GM03348 (cell line): ENCODE results near the gene NACC2.
"Not testable (repeated sequence)": the region's sequence is repeated elsewhere in the genome, so short reads cannot be mapped to it uniquely, and the experiment has no call there.

Source experiments
- DNase-seq: peaks from one replicate; pipeline ENCODE4 v3.0.0; 2012; ENCODE audit warnings: low spot score

Gene NACC2

GRCh38 chr9:136044971-136045594, 50.0 kb downstream of the NACC2 start:
- peak; percentile 4 for DNase-seq

DNA sequence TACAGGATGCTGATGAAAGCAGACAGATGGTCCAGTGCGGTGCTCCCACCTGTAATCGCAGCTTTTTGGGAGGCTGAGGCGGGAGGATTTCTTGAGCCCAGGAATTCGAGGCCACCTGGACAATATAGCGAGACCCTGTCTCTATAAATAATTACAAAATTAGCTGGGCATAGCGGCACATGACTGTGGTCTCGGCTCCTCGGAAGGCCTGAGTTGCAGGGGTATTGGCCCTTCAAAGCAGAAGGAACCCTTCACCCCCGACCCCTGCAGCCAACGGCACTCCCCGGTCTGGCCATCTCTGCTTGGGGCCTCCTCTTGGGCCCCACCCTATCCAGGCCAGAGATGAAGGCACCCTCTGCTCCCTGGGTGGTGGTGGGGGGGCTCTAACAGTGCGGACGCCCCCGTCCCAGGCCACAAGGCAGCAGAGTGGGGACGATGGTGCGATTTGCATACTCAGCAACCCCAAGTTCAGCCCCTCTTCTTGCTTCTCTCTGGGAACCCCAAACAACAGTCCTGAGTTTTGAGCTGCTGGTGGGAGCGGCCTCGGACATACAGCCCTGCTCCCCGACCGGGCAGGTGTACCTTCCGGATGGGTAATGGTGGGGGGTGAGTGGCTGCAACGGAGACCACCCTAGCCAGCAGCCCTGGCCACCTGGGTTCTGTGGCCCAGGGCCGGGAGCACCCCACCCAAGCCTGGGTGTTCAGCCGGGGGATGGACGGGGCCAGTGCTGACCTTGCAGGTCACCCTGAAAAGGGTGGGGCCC, 50.7 kb downstream of the NACC2 start:
- DNase-seq: no peak

DNA sequence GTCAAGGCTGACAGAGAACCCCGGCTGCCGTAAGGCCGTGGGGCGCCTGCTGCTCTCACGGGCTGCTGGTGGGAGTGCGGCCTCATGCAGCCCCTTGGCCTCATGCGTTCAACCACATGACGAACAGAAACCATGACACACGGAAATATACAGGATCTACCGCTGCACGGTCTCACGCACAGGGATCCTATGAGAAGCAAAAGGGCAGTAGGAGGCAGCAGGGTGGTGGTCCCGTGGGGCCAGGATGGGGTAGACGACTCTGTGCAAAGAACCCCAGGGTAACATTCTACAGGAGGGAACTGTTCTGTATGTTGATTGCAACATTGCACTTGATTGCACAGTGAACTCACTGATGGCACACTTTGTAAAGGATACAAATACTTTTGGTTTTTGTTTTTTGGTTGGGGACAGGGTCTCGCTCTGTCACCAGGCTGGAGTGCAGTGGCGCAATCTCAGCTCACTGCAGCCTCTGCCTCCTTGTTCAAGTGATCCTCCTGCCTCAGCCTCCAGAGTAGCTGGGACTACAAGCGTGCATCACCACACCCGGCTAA, 51.6 kb downstream of the NACC2 start:
- DNase-seq: no peak

DNA sequence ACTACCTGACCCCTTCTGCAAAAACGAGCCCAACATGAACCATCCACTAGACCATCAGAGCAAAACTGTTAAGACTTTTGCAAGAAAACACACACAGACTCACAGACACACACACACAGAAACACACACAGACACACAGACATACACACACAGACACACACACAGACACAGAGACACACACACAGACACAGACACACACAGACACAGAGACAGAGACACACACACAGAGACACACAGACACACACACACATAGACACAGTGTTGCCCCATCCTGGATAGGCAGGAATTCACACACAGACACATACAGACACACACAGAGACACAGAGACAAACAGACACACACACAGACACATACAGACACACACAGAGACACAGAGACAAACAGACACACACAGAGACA, 52.5 kb downstream of the NACC2 start:
- DNase-seq: no peak

- not testable (repeated sequence) for DNase-seq
These were observed 54.2 kb downstream of the NACC2 start for GRCh38 chr9:136040848-136041247.

GRCh38 chr9:136039488-136039887, 55.6 kb downstream of the NACC2 start:
- no peak for DNase-seq

DNA sequence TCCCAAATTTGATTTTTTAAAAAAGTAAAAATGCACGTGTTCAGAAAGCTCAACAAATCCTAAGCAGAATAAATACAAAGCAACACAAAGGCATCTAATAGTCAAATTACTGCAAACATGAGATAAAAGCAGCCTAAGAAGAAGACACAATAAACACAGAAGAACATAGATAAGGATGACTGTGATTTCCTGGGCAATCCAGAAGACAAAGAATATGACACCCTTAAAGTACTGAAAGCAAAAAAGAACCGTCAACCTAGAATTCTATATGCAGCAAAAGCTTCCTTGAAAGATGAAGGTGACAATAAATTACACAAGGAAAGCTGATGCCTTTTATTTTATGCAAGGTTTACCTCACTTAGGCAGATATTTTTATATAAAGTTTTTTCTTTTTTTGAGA, 58.2 kb downstream of the NACC2 start:
- DNase-seq: no peak

DNA sequence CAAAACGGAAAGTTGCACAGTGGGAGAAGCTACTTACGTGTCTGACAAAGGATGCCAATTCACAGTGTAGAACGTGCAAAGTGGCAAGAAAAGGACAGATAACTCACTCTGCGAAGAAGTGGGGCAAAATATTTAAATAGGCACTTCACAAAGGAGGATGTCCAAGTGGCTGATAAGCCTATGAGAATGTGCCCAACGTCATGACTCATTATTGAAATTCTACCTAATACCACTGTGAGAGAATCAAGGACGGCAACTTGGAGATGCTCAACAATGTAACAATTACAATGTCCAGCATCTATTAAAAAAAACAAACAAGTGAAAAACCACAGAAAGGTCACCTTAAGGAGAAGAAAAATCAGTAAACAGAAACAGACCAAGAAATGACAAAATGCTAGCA, 59.0 kb downstream of the NACC2 start:
- no peak for DNase-seq

DNA sequence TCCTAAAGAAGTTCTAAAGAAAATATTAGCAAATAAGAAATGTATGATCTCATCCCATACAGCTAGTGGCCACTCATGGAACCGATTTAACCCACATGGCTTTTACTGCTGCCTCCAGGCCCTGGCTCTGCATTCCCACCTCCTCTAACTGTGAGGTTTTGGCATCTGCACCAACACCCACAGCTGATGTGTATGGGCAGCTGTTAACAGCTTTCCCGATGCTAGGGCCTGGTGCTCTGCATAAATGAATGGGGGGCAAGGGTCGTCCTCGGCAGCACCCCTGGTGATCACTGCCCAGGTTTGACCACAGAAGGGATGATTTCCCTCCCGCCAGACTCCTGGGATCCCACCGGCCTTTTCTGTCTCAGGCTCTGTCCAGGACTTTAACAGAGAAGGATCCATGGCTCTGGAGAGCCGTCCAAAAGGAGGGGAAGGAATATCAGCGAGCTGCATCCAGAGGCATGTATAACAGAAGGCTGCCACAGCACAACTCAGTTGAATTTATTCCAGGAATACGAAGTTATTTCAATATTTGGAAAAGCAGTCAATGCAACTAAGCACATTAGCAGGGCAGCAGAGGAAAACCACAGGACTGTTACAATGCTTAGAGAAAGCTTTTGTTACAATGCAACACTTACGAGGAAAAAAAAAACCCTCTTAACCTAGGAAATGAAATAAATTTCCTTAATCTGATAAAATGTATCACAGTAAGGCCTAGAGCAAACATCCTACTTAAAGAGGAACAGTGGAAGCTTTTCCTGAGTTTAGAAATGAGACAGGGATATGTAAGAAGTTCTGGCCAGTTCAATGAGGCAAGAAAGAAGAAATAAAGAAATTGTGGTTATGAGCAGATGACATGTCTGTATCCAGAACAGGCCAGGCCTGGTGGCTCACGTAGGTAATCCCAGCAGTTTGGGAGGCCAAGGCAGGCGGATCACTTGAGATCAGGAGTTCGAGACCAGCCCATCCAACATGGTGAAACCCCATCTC, 63.1 kb downstream of the NACC2 start:
- peak; percentile 72 for DNase-seq

- no peak for DNase-seq
These were observed 64.0 kb downstream of the NACC2 start for GRCh38 chr9:136031094-136031493.

DNA sequence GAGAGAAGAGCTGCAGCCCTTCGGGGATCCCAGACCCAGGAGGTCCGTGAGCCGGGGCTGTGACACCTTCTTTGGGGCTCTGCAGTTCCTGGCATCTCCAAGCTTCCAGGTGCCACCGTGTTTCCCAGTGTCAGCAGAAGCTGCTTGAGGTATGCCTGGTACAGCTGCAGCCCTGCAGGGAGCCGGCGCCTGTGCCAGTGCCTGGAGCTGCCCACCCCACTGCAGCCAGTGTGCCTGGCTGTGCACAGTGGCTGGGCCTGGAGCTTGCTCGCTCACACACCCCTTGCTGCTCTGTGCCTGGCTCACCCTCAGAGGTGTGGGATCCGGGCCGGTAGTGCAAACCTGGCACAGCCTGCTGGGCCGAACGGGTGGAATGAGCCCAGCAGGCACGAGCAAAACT, 65.5 kb downstream of the NACC2 start:
- no peak for DNase-seq

- DNase-seq: no peak
These were observed 66.2 kb downstream of the NACC2 start for GRCh38 chr9:136028760-136029470.

DNA sequence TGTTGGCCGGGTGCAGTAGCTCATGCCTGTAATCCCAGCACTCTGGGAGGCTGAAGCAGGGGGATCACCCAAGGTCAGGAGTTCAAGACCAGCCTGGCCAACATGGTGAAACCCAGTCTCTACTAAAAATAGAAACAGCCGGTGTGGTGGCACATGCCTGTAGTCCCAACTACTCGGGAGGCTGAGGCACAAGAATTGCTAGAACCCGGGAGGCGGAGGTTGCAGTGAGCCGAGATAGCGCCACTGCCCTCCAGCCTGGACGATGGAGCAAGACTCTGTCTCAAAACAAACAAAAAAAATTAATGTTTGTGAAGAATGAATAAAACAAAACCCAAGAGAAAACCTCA, 68.2 kb downstream of the NACC2 start:
- DNase-seq: not testable (repeated sequence)

- DNase-seq: no peak
These were observed 68.7 kb downstream of the NACC2 start for GRCh38 chr9:136026266-136026942.

DNA sequence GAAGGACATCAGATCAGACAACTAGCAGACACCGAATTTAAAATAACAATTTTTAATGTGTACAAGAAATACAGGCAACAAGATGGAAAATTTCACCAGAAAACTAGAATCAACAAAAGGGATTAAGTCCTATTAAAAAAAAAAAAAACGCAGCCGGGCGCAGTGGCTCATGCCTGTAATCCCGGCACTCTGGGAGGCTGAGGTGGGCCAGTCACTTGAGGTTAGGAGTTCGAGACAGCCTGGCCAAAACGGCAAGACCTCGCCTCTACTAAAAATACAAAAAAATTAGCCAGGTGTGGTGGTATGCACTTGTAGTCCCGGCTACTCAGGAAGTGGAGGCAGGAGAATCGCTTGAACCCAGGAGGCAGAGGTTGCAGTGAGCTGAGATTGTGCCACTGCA, 69.6 kb downstream of the NACC2 start:
- no peak for DNase-seq

DNA sequence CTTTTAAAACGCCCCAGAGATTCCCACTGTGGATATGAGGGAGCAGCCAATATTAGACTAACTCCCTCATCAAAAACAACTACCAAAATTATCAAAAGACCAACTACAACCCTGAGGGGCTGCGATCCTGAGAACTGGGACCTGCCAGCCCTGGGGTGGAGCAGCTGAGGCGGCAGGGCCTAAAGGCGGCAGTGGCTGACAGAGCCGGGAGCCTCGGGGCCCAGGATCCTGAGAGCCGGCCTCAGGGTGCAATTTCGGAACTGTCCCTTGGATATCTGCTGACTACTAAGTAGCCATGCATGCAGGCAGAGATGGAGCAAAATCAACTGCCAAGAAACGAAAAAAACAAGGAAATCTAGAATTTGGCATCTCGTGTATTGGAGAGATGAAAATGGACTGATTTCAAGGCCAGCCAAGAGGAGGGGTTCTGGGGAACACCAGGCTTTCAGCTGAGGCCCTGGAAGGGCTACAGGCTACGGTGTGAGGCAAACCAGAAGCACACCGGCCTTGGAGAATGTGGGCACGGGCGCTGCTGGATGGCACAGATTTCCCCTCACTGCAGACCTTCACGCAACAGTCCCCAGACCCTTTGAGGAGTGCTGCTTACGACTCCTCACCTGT, 70.3 kb downstream of the NACC2 start:
- DNase-seq: no peak

DNA sequence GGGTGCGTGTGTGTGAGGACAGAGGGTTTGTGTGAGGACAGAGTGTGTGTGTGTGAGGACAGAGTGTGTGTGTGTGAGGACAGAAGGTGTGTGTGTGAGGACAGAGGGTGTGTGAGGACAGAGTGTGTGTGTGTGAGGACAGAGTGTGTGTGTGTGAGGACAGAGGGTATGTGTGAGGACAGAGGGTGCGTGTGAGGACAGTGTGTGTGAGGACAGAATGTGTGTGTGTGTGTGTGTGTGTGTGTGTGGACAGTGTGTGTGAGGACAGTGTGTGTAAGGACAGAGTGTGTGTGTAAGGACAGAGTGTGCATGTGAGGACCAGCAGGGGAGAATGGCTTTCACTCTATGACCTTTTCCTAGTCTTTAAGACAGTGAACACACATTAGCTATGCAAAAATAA, 70.8 kb downstream of the NACC2 start:
- no peak for DNase-seq

- DNase-seq: peak; percentile 72
These were observed 71.5 kb downstream of the NACC2 start for GRCh38 chr9:136023410-136024225.

GRCh38 chr9:136022731-136023409, 72.2 kb downstream of the NACC2 start:
- no peak for DNase-seq
